ENCODE measurements around the gene CRTC3. TPM values are rescaled to one million over a fixed set of nuclear protein-coding genes. Genes with fewer than 3 reads are reported as not detected.
"Not testable (repeated sequence)": the region's sequence is repeated elsewhere in the genome, so short reads cannot be mapped to it uniquely, and the experiment has no call there.

The CRTC3 gene
- total and polyA plus RNA-seq, 2 experiments from 2014 or later = 15.7 to 17.6 TPM

DNA sequence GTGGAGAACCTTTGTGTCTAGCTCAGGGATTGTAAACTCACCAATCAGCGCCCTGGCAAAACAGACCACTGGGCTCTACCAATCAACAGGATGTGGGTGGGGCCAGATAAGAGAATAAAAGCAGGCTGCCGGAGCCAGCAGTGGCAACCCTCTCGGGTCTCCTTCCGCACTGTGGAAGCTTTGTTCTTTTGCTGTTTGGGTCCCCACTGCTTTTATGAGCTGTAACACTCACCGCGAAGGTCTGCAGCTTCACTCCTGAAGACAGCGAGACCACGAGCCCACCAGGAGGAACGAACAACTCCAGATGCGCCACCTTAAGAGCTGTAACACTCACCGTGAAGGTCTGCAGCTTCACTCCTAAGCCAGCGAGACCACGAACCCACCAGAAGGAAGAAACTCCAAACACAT, 18.5 kb upstream of the CRTC3 start:
- H3K4me2 ChIP-seq; H3K9me2 ChIP-seq (replicated peaks; ENCODE audit: insufficient read depth); H3K4me1 ChIP-seq (ENCODE audit: insufficient read depth); H3K36me3 ChIP-seq (replicated peaks; ENCODE audit: insufficient read depth, low read depth); H3K27me3 ChIP-seq; H3K27ac ChIP-seq; DNase-seq (ENCODE audit: low spot score); H3K79me2 ChIP-seq; H3K4me3 ChIP-seq; H3K9me3 ChIP-seq (ENCODE audit: low read depth); H4K20me1 ChIP-seq (ENCODE audit: insufficient read depth, poor library complexity, severe bottlenecking); H2AFZ ChIP-seq: not testable (repeated sequence)
- WGBS (ENCODE audit: low lambda C conversion rate, missing lambda C conversion rate) = 95% methylated on average over 8 of the region's 13 CpGs

- Histone ChIP-seq H3K27ac (no peak overlapping the region), H3K9me2 (replicated peaks; ENCODE audit: insufficient read depth) (no peaks in the 10 kb centered on the region), H3K27me3 (no peaks in the 10 kb centered on the region), H3K79me2 (no peaks in the 10 kb centered on the region), H4K20me1 (ENCODE audit: insufficient read depth, poor library complexity, severe bottlenecking) (no peaks in the 10 kb centered on the region), H3K9me3 (ENCODE audit: low read depth) (no peaks in the 10 kb centered on the region), H3K36me3 (replicated peaks; ENCODE audit: insufficient read depth, low read depth) (no peaks in the 10 kb centered on the region), H3K4me1 (ENCODE audit: insufficient read depth) (no peaks in the 10 kb centered on the region), H3K4me2 (no peak overlapping the region), H2AFZ (no peak overlapping the region), H3K4me3 (no peak overlapping the region)
- DNase-seq (ENCODE audit: low spot score) = no peak
- TF ChIP-seq CTCF (IDR thresholded peaks at IDR 0.05; ENCODE audit: poor library complexity) (no peak), EZH2phosphoT487 (IDR thresholded peaks at IDR 0.05; ENCODE audit: low read depth, severe bottlenecking, unreplicated experiment) (no peak), EZH2 (IDR thresholded peaks at IDR 0.05; ENCODE audit: borderline replicate concordance) (no peak)
- 92% methylated on average over 2 of the region's 2 CpGs for WGBS (ENCODE audit: low lambda C conversion rate, missing lambda C conversion rate)
Observed at GRCh38 chr15:90512276-90512675, 17.4 kb upstream of the CRTC3 start.

- DNase-seq (ENCODE audit: low spot score) = no peak
- 95% methylated on average over 3 of the region's 3 CpGs for WGBS (ENCODE audit: low lambda C conversion rate, missing lambda C conversion rate)
Observed at GRCh38 chr15:90512981-90513380, 16.7 kb upstream of the CRTC3 start.

GRCh38 chr15:90513448-90513847, 16.3 kb upstream of the CRTC3 start:
- Histone ChIP-seq H3K79me2 (no peaks in the 10 kb centered on the region), H3K27ac (no peak overlapping the region), H3K9me3 (ENCODE audit: low read depth) (no peaks in the 10 kb centered on the region), H3K4me2 (no peak overlapping the region), H3K4me3 (no peak overlapping the region), H3K27me3 (no peaks in the 10 kb centered on the region), H4K20me1 (ENCODE audit: insufficient read depth, poor library complexity, severe bottlenecking) (no peaks in the 10 kb centered on the region), H3K9me2 (replicated peaks; ENCODE audit: insufficient read depth) (no peaks in the 10 kb centered on the region), H3K36me3 (replicated peaks; ENCODE audit: insufficient read depth, low read depth) (no peaks in the 10 kb centered on the region), H3K4me1 (ENCODE audit: insufficient read depth) (no peaks in the 10 kb centered on the region), H2AFZ (no peak overlapping the region)
- TF ChIP-seq EZH2phosphoT487 (IDR thresholded peaks at IDR 0.05; ENCODE audit: low read depth, severe bottlenecking, unreplicated experiment) = no peak
- TF ChIP-seq CTCF (IDR thresholded peaks at IDR 0.05; ENCODE audit: poor library complexity) = no peak
- no peak for TF ChIP-seq EZH2 (IDR thresholded peaks at IDR 0.05; ENCODE audit: borderline replicate concordance)
- DNase-seq (ENCODE audit: low spot score) = peak; percentile 8
- WGBS (ENCODE audit: low lambda C conversion rate, missing lambda C conversion rate) = 87% methylated on average over 2 of the region's 2 CpGs

More at GRCh38 chr15:90512981-90513380, 16.7 kb upstream of the CRTC3 start:
- TF ChIP-seq EZH2 (IDR thresholded peaks at IDR 0.05; ENCODE audit: borderline replicate concordance) (no peak), EZH2phosphoT487 (IDR thresholded peaks at IDR 0.05; ENCODE audit: low read depth, severe bottlenecking, unreplicated experiment) (no peak), CTCF (IDR thresholded peaks at IDR 0.05; ENCODE audit: poor library complexity) (no peak)
- Histone ChIP-seq H3K4me2 (no peak overlapping the region), H3K27ac (no peak overlapping the region), H2AFZ (no peak overlapping the region), H3K36me3 (replicated peaks; ENCODE audit: insufficient read depth, low read depth) (no peaks in the 10 kb centered on the region), H3K79me2 (no peaks in the 10 kb centered on the region), H3K4me1 (ENCODE audit: insufficient read depth) (no peaks in the 10 kb centered on the region), H3K27me3 (no peaks in the 10 kb centered on the region), H3K9me2 (replicated peaks; ENCODE audit: insufficient read depth) (no peaks in the 10 kb centered on the region), H4K20me1 (ENCODE audit: insufficient read depth, poor library complexity, severe bottlenecking) (no peaks in the 10 kb centered on the region), H3K9me3 (ENCODE audit: low read depth) (no peaks in the 10 kb centered on the region), H3K4me3 (no peak overlapping the region)

- not testable (repeated sequence) for H2AFZ ChIP-seq, H3K4me2 ChIP-seq
- WGBS (ENCODE audit: low lambda C conversion rate, missing lambda C conversion rate) = 48% methylated on average over 2 of the region's 2 CpGs
Observed at GRCh38 chr15:90513893-90514292, 15.8 kb upstream of the CRTC3 start.

More at GRCh38 chr15:90513893-90514292, 15.8 kb upstream of the CRTC3 start:
- H3K36me3 ChIP-seq (replicated peaks; ENCODE audit: insufficient read depth, low read depth); H4K20me1 ChIP-seq (ENCODE audit: insufficient read depth, poor library complexity, severe bottlenecking); H3K9me2 ChIP-seq (replicated peaks; ENCODE audit: insufficient read depth); H3K27ac ChIP-seq; H3K79me2 ChIP-seq; H3K27me3 ChIP-seq; H3K4me1 ChIP-seq (ENCODE audit: insufficient read depth); DNase-seq (ENCODE audit: low spot score); H3K9me3 ChIP-seq (ENCODE audit: low read depth); H3K4me3 ChIP-seq: not testable (repeated sequence)
